GM19238 (cell line): Measurements from ENCODE around the gene ACAD10.

ENCODE experiments used
- DNase-seq: peaks from one replicate; pipeline ENCODE4 v3.0.0; 2011; ENCODE audit warnings: low spot score; ENCODE audit not compliant: insufficient read length

Gene ACAD10

GRCh38 chr12:111775205-111776193 lies 89.6 kb downstream of the ACAD10 start:
- DNase-seq = peak; percentile 72

GRCh38 chr12:111776836-111777344 lies 91.0 kb downstream of the ACAD10 start:
- DNase-seq = no peak

GRCh38 chr12:111777345-111778045 lies 91.6 kb downstream of the ACAD10 start:
- peak; percentile 25 for DNase-seq

- no peak for DNase-seq
Measured at GRCh38 chr12:111780166-111780565, 94.3 kb downstream of the ACAD10 start.

- DNase-seq = no peak
Measured at GRCh38 chr12:111780615-111781014, 94.8 kb downstream of the ACAD10 start.

DNA sequence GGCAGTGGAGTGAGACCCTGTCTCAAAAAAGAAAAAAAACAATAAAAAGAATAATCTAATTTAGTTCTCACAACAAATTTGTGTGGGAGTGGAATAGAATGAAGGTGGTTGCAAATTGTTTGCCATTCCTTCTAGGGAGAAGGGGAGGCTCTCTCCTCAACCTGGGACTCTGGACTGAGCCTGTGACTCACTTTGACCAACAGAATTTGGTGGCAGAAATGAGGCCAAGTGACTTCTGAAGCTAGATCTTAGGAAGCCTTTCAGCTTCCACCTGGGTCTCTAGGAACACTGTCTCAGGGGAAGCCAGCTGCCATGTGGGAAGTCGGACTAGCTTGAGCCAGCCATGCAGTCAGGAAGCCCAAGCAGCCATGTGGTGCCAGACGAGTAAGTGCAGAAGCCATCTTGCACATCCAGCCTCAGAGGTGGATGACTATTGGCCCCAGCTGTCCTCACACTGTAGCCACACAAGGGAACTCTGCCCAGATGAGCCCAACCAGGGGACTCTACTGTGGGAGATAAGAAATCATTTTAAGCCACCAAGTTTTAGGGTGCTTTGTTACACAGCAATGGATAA lies 95.3 kb downstream of the ACAD10 start:
- DNase-seq = no peak

GRCh38 chr12:111783046-111783445 lies 97.2 kb downstream of the ACAD10 start:
- DNase-seq = no peak

DNA sequence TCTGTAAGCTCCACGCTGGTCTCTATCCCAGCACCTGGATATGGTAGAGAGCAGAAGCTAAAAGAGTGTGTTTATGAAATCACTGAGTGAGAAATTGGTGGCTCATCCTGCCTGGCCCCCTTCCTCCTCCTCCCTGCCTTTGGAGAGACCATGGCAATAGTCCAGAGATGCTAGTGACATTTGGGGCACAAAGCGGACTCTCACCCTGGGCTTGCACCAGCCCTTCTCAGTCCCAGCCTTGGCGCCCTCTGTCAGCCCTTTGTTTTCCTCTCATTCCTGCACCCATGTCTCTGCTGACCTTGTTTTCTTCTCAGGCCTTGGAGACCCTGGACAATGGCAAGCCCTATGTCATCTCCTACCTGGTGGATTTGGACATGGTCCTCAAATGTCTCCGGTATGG lies 99.1 kb downstream of the ACAD10 start:
- DNase-seq = no peak

GRCh38 chr12:111785651-111786050 lies 99.8 kb downstream of the ACAD10 start:
- DNase-seq = no peak

GRCh38 chr12:111788178-111788654 lies 102.4 kb downstream of the ACAD10 start:
- no peak for DNase-seq

GRCh38 chr12:111789779-111790178 lies 103.9 kb downstream of the ACAD10 start:
- no peak for DNase-seq

DNA sequence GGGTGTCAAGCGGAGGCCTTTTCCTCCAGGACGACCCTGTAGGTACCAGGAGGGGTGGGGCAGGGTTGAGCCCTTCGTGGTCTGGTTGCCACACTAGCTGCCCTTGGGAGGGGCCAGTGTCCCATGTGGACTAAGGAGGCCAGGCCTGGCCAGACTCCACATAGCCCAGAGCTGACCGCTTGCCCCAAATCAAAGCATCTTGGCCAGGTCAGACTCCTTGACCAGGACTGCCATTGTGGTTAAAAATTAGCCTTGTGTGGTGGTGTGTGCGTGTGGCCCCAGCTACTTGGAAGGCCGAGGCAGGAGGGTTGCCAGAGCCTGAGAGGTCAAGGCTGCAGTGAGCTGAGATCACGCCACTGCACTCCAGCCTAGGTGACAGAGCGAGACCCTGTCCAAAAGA lies 105.7 kb downstream of the ACAD10 start:
- DNase-seq = no peak

DNA sequence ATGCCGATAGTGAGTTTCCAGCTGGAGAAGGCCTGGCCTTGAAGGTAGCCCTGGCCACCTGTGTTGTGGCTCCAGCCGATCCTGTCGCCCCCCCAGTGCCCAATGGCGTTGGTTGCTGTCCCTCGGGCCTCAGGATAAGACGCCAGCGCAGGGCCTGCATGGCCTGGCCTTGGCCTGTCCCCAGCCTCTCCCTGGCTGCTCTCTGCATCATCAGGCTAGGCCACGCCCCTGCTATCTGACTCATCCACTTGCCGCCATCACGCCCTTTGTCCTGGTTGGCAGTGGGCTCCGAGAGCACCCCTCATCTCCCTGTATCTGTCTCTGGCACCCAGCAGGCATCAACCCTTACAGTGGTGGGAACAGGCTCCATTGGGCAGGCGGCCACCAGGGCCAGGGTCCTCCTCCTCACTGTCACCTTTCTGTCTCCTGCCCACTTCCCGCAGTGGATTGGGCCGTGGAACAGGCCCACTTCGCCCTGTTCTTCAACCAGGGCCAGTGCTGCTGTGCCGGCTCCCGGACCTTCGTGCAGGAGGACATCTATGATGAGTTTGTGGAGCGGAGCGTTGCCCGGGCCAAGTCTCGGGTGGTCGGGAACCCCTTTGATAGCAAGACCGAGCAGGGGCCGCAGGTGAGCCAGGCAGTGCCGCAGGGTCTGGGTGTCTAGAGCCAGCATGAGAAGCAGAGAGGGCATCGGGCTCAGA lies 106.5 kb downstream of the ACAD10 start:
- DNase-seq = no peak

GRCh38 chr12:111792856-111793235 lies 107.0 kb downstream of the ACAD10 start:
- DNase-seq = no peak

GRCh38 chr12:111798182-111798581 lies 112.3 kb downstream of the ACAD10 start:
- no peak for DNase-seq

GRCh38 chr12:111799758-111800157 lies 113.9 kb downstream of the ACAD10 start:
- no peak for DNase-seq

- DNase-seq = no peak
Measured at GRCh38 chr12:111803038-111803626, 117.3 kb downstream of the ACAD10 start.

- no peak for DNase-seq
Measured at GRCh38 chr12:111803851-111804250, 118.0 kb downstream of the ACAD10 start.

GRCh38 chr12:111806304-111806703 lies 120.5 kb downstream of the ACAD10 start:
- no peak for DNase-seq
